Esophagus muscularis mucosa (tissue), 4 donors: ENCODE results near the gene COL4A6. TPM values are rescaled to one million over a fixed set of nuclear protein-coding genes. Genes with fewer than 3 reads are reported as not detected.

ENCODE experiments used
- DNase-seq: peaks from one replicate; pipeline ENCODE4 v3.0.0-alpha.2; 2017; ENCODE audit errors: extremely low spot score
- H3K27ac ChIP-seq, 4 donors: fragments of 200-600 bp; sonication (generic); replicated peaks in 1 of 4; 1 replicate in 3 of 4; 2 replicates in 1 of 4; pipeline ENCODE4 v1.5.1; 2016 to 2019; ENCODE audit warnings: mild to moderate bottlenecking in 1 of 4
- H3K27me3 ChIP-seq, 4 donors: fragments of 200-600 bp; sonication (generic); one replicate each; pipeline versions ENCODE4 v1.5.1 to v1.6.0; 2016 to 2019
- H3K36me3 ChIP-seq, 4 donors: fragments of 200-600 bp; sonication (generic); one replicate each; pipeline ENCODE4 v1.5.1; 2016 to 2019
- H3K4me1 ChIP-seq, 4 donors: fragments of 200-600 bp; sonication (generic); one replicate each; pipeline ENCODE4 v1.5.1; 2016 to 2019
- H3K4me3 ChIP-seq, 4 donors: fragments of 200-600 bp; sonication (generic); 1 replicate in 2 of 4; 2 replicates in 2 of 4; pipeline ENCODE4 v1.5.1; 2016 to 2019; ENCODE audit warnings: mild to moderate bottlenecking in 4 of 4, moderate library complexity in 1 of 4
- H3K9me3 ChIP-seq, 4 donors: fragments of 200-600 bp; sonication (generic); 1 replicate in 3 of 4; 2 replicates in 1 of 4; pipeline ENCODE4 v1.5.1; 2016 to 2019
- EP300 ChIP-seq: sonication (generic); formaldehyde crosslinking; IDR thresholded peaks from one replicate; pipeline ENCODE4 v1.6.1; 2017; ENCODE audit warnings: antibody characterized with exemption
- POLR2A ChIP-seq: fragments of 450-650 bp; IDR thresholded peaks from one replicate; pipeline ENCODE4 v1.6.1; 2017; ENCODE audit warnings: antibody characterized with exemption, moderate library complexity, mild to moderate bottlenecking, low read depth
- POLR2AphosphoS5 ChIP-seq, 2 donors: sonication (generic); formaldehyde crosslinking; IDR thresholded peaks; one replicate each; pipeline ENCODE4 v1.6.1; 2017; ENCODE audit warnings: antibody characterized with exemption in 2 of 2
- WGBS: methylation state at CpG from one replicate; pipeline ENCODE4 v1.1.5; 2018; 5-methylcytosine and 5-hydroxymethylcytosine counted together
- intact Hi-C: fragments of 100-400 bp; cut with DNase I; formaldehyde crosslinking; loops from one replicate; pipeline ENCODE4 v1.15.1; 2023
- total RNA-seq, 4 donors: library from RNA; depleted of rRNA; stranded (reverse); fragments of >200 nt; gene quantifications; one replicate each; pipeline versions ENCODE4 v1.1.0 to v1.2.1, GENCODE V29; 2016
- TF ChIP-seq, protein P1 (sequence below), 3 experiments: fragments of 200-600 bp in 2 of 3; fragments of 450-650 bp in 1 of 3; sonication (generic) in 2 of 3; IDR thresholded peaks; one replicate each; pipeline ENCODE4 v1.5.1; 2017 to 2019; ENCODE audit warnings: antibody characterized with exemption in 3 of 3, mild to moderate bottlenecking in 2 of 3, moderate library complexity in 1 of 3

COL4A6 gene
- total RNA-seq, 4 donors from 2014 or later, result 126 to 192 (median 164) TPM

DNA sequence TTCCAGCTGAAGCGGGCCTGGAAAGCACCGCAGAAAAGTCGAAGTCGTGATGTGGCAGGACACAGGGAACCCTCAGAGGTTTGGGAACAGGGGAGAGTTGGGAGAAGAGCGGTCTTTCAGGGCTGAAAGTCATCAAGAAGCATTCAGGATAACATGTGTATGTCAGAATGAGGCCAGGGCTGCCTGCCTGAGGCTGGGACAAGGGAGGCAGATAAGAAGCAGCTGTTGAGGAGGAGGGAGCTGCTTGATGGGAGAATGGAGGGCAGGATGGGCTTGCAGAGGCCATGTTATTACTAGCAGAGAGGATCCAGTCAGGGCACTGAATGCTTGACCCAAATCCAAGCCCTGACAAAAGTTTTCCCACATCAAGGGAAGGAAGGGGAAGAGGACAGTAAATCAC, 214.6 kb downstream of the COL4A6 start:
- H3K27ac ChIP-seq, result peak overlapping the region; percentile 68 to 76 (median 75)
- no peaks in the 10 kb centered on the region for H3K27me3 ChIP-seq
- H3K36me3 ChIP-seq, result no peaks in the 10 kb centered on the region
- intact Hi-C loops, result loop anchor here (5.0 kb wide), 2 partner anchors 214 to 314 kb away; partner anchors contain the start of genes COL4A5 and COL4A6
- H3K4me1 ChIP-seq, result peaks cover 0 to 73% (median 50%) of the 10 kb centered on the region in 4 donors
- no peak for TF ChIP-seq EP300
- TF ChIP-seq POLR2AphosphoS5 (IDR thresholded peaks at IDR 0.05), result no peak
- TF ChIP-seq POLR2A, result no peak
- TF ChIP-seq, protein P1, sequence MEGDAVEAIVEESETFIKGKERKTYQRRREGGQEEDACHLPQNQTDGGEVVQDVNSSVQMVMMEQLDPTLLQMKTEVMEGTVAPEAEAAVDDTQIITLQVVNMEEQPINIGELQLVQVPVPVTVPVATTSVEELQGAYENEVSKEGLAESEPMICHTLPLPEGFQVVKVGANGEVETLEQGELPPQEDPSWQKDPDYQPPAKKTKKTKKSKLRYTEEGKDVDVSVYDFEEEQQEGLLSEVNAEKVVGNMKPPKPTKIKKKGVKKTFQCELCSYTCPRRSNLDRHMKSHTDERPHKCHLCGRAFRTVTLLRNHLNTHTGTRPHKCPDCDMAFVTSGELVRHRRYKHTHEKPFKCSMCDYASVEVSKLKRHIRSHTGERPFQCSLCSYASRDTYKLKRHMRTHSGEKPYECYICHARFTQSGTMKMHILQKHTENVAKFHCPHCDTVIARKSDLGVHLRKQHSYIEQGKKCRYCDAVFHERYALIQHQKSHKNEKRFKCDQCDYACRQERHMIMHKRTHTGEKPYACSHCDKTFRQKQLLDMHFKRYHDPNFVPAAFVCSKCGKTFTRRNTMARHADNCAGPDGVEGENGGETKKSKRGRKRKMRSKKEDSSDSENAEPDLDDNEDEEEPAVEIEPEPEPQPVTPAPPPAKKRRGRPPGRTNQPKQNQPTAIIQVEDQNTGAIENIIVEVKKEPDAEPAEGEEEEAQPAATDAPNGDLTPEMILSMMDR (IDR thresholded peaks at IDR 0.05), result no peak
- H3K9me3 ChIP-seq, result no peaks in the 10 kb centered on the region
- 35% methylated on average over 5 of the region's 5 CpGs for WGBS
- DNase-seq, result no peak
- no peak overlapping the region for H3K4me3 ChIP-seq

DNA sequence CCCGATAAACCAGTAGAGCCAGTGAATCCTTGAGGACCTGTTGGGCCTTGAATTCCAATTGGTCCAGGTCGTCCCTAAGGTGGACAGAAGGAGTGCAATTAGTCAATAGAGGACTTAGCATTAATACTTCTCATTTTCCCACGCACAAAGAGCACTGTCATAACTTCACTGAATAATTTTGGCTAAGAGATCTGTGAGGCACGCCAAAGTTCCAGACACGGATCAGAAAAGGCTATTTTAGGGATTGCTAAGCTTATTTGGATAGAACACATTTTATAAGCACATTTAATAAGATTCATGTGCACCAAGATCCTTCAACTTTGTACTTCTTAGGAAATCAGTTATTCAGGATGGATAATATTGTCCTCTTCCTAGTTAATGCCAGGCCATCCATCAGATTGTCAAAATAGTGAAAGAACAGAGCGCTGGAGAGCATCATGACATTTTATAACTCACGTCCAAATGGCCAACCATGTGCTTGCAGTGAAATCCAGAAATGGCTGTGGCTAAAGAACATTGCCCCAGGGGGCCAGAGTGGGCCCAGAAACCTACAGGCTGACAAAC, 216.8 kb downstream of the COL4A6 start:
- no peak overlapping the region for H3K4me3 ChIP-seq
- no peak for TF ChIP-seq POLR2A
- TF ChIP-seq POLR2AphosphoS5 (IDR thresholded peaks at IDR 0.05), result peak; percentile 21 to 65
- peak overlapping the region; percentile 63 to 76 (median 75) for H3K27ac ChIP-seq
- H3K4me1 ChIP-seq, result peaks cover 0 to 88% (median 63%) of the 10 kb centered on the region in 4 donors
- H3K27me3 ChIP-seq, result no peaks in the 10 kb centered on the region
- intact Hi-C loops, result loop anchor here (5.0 kb wide), 2 partner anchors 216 to 316 kb away; partner anchors contain the start of genes COL4A5 and COL4A6
- no peaks in the 10 kb centered on the region for H3K9me3 ChIP-seq
- DNase-seq, result no peak
- 36% methylated on average over 7 of the region's 7 CpGs for WGBS
- no peaks in the 10 kb centered on the region for H3K36me3 ChIP-seq

DNA sequence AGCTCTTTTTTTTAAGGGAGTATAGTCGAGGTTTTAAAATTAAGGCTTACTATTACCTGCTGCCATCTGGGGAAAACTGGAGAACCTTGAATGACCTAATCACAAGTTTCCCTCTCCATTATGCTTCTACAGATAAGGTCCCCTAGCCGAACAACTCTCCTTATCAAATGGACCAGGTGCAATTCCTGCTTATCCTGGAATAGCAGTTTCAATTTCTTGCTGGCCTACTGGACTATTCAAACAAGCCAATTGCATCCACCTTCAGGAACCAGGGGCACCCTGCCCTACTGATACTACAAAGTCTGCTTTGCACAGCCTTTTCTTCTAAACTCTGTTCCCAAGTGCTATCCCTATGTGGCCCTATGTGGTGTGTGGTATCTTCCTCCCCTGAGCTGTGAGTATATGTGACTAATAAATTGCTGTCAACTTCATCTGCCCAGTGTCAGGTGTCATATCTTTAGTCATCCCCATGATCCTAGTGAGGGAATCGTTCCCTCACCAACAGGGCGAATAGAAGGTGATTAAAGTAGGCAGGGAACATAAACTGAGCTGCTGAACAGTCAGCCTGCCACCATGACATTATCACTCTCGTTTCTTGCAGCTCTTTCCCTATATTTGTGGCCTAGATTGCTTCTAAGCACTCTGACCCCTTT, 218.1 kb downstream of the COL4A6 start:
- no peak for DNase-seq
- Histone ChIP-seq H3K36me3 (no peaks in the 10 kb centered on the region), H3K4me3 (peak overlapping the region in 3 of 4 donors; percentile 7 to 15 (median 9)), H3K4me1 (peaks cover 0 to 93% (median 66%) of the 10 kb centered on the region in 4 donors), H3K27ac (peak overlapping the region; percentile 63 to 76 (median 75)), H3K27me3 (no peaks in the 10 kb centered on the region), H3K9me3 (no peaks in the 10 kb centered on the region)
- intact Hi-C loops, result loop anchor here (5.0 kb wide), 2 partner anchors 217 to 317 kb away; partner anchors contain the start of genes COL4A5 and COL4A6
- TF ChIP-seq POLR2A, result no peak
- no peak for TF ChIP-seq POLR2AphosphoS5 (IDR thresholded peaks at IDR 0.05)
- TF ChIP-seq, protein P1 (IDR thresholded peaks at IDR 0.05), result no peak
- no peak for TF ChIP-seq EP300
- 72% methylated on average over 5 of the region's 5 CpGs for WGBS

DNA sequence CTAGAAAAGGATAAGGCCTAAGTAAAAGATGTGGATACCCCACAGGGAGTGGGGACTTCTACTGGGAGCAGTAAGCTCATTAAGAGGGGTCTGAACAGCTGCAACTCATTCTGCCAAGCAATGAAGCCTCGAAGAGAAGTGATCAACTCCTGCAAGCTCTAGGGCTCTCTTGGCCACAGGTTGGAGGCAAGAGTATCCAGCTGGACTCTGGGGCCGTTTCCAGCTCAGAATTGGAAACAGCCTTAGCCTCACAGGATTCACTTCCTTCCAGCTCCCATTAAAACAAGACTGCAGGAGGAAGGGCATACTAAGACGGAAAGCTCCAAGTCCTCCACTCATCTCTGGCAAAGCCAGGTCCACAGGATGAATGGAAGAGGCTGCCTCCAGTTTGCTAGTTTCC, 220.3 kb downstream of the COL4A6 start:
- intact Hi-C loops, result no loop called here
- Histone ChIP-seq H3K27me3 (no peaks in the 10 kb centered on the region), H3K4me3 (no peak overlapping the region), H3K9me3 (no peaks in the 10 kb centered on the region), H3K27ac (peak overlapping the region; percentile 47 to 65 (median 63)), H3K4me1 (peaks cover 0 to 88% (median 61%) of the 10 kb centered on the region in 4 donors), H3K36me3 (no peaks in the 10 kb centered on the region)
- no peak for TF ChIP-seq POLR2AphosphoS5 (IDR thresholded peaks at IDR 0.05)
- WGBS, result 51% methylated on average over 3 of the region's 3 CpGs
- no peak for DNase-seq

DNA sequence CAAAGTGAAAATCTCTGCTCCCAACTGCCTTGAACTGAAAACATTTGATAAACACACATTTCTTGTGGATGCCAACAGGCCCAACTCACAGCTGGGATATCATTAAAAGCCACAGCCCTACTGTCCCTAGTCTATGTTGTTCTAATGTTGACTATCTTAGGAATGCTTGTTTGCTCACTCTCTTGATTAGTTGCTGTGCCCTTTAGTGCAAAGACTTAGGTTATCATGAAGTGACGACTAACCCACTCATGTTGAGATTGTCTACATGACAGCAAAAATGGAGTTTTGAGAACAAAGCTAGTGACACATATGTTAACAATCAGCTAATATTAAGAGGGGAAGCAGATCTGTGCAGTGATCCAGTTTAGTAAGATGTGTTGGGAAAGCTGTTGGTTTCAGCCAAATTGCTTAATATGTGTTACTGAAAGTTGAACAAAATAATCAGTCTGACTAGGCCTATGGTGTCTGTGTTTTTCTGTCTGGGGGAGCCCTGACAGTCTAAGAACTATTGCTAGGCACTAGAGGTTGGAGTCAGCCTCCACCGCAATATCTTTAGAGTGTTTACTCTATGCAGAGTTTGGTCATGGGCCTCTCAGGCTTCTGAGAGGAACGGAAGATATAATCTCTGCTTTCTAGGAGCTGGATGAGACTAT, 221.2 kb downstream of the COL4A6 start:
- Histone ChIP-seq H3K36me3 (no peaks in the 10 kb centered on the region), H3K27me3 (no peaks in the 10 kb centered on the region), H3K4me3 (no peak overlapping the region), H3K27ac (peak overlapping the region; percentile 47 to 65 (median 63)), H3K9me3 (no peaks in the 10 kb centered on the region), H3K4me1 (peaks cover 0 to 80% (median 56%) of the 10 kb centered on the region in 4 donors)
- intact Hi-C loops, result no loop called here
- TF ChIP-seq POLR2AphosphoS5 (IDR thresholded peaks at IDR 0.05), result peak in 1 of 2 donors; percentile 42
- TF ChIP-seq, protein P1 (IDR thresholded peaks at IDR 0.05), result no peak
- whole genome bisulfite sequencing, result 69% methylated on average over 3 of the region's 3 CpGs
- DNase-seq, result no peak
